VCaP (cell line): ENCODE data around the gene ZNF654.
"Not testable (repeated sequence)": the region's sequence is repeated elsewhere in the genome, so short reads cannot be mapped to it uniquely, and the experiment has no call there.

Experiments used
- H3K27ac ChIP-seq: fragments of 450-650 bp; 2 replicates; pipeline ENCODE4 v1.5.1; 2017
- CTCF ChIP-seq: fragments of 450-650 bp; conservative IDR thresholded peaks from 2 replicates; pipeline ENCODE4 v1.5.1; 2017; ENCODE audit warnings: mild to moderate bottlenecking, moderate library complexity

The ZNF654 gene

GRCh38 chr3:88114878-88115549, 56.0 kb downstream of the ZNF654 start:
- H3K27ac ChIP-seq, result no peak overlapping the region
- TF ChIP-seq CTCF, result no peak

GRCh38 chr3:88117683-88118082, 58.6 kb downstream of the ZNF654 start:
- no peak overlapping the region for H3K27ac ChIP-seq
- TF ChIP-seq CTCF, result no peak

GRCh38 chr3:88118603-88119002, 59.5 kb downstream of the ZNF654 start:
- H3K27ac ChIP-seq, result not testable (repeated sequence)

- no peak overlapping the region for H3K27ac ChIP-seq
- TF ChIP-seq CTCF, result no peak
Observed at GRCh38 chr3:88123526-88123925, 64.5 kb downstream of the ZNF654 start.

- H3K27ac ChIP-seq, result no peak overlapping the region
- TF ChIP-seq CTCF, result no peak
Observed at GRCh38 chr3:88131695-88132094, 72.6 kb downstream of the ZNF654 start.

GRCh38 chr3:88132894-88133293, 73.8 kb downstream of the ZNF654 start:
- no peak for TF ChIP-seq CTCF
- no peak overlapping the region for H3K27ac ChIP-seq

- no peak for TF ChIP-seq CTCF
Observed at GRCh38 chr3:88133711-88134263, 74.7 kb downstream of the ZNF654 start.

GRCh38 chr3:88137836-88138235, 78.8 kb downstream of the ZNF654 start:
- no peak overlapping the region for H3K27ac ChIP-seq
- no peak for TF ChIP-seq CTCF

More at GRCh38 chr3:88133711-88134263, 74.7 kb downstream of the ZNF654 start:
- H3K27ac ChIP-seq, result no peak overlapping the region
